NK-92 treated with Interleukin-12 subunit alpha and Interleukin-12 subunit beta, amount 100 ng/mL, for 24 hours (cell line): ENCODE data around the gene ORC3.
A peak's percentile ranks its signal among the peaks of the same experiment; 100 is the strongest.

Experiments
- DNase-seq: peaks from one replicate; lab custom pipeline; 2025; lab: John Stamatoyannopoulos, UW

ORC3 gene

GRCh38 chr6:87589693-87590416 lies at the start of gene ORC3, which contains the start of gene RARS2:
Gene ORC3 (plus strand): TSS chr6:87590135. CDS start chr6:87590169, 34 bp downstream.
Gene RARS2 (minus strand): TSS chr6:87589987. CDS start chr6:87589957, 30 bp downstream.
- DNase-seq: peak; percentile 92

DNA sequence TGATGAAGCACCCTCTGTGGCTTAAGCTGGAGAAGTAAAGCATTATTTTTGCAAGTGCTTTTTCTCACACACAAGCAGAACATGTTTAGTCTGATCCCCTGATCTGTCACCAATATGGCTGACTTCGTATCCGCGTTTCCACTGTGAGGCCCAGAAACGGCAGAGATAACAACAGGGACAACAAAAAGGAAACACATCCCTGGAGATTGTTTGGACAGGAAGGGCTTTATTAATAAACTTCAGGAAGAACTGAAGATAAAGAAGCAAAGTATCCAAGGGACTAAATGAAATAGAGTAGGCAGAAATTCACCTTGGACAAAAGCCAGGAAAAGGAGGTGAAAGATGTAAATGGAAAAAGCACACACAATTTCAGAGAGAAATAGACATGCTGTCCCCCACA lies 49.4 kb upstream of the ORC3 start:
- no peak for DNase-seq

DNA sequence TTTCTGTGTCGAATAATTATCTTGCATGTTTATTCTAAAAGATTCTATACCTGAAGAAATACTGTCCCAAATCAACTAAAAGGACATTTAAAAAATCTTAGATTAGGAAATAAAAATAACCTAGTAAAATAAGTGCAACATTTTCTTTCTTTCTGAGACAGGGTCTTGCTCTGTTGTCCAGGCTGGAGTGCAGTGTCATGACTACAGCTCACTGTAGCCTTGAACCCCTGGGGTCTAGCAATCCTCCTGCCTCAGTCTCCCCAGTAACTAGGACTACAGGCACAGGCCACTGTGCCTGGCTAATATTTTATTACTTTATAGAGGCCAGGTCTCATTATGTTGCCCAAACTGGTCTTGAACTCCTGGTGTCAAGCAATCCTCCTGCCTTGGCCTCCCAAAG lies 48.9 kb upstream of the ORC3 start:
- DNase-seq: no peak

DNA sequence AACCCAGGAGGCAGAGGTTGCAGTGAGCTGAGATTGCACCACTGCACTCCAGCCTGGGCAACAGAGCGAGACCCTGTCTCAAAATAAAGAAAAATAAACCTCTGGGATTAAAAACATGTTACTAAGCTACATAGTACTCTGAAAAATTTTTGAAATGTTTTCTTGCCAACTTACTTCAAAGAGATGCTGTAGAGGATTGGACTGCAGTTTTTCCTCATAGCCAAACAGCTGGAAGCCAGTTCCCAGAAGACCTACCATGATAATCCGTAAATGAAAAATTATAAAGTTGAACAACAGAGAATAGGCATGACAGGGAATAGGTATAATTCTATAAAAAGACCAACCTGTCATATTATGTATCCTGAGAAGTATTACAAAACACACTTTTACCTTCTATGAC lies 48.2 kb upstream of the ORC3 start:
- DNase-seq: no peak

- no peak for DNase-seq
These were observed 46.0 kb upstream of the ORC3 start for GRCh38 chr6:87543696-87544473.

DNA sequence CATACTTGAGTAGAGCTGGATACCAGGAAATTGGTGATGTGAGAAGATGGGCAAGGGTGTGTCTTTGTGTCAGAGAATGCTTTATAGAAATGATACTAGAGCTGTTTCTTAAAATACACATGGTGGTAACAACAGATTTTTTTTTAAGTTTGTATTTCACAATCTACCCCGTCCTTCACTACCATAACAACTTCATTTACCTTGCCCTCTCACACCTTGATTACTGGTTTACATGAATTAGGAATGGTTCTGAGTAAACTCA lies 45.5 kb upstream of the ORC3 start:
- DNase-seq: no peak

DNA sequence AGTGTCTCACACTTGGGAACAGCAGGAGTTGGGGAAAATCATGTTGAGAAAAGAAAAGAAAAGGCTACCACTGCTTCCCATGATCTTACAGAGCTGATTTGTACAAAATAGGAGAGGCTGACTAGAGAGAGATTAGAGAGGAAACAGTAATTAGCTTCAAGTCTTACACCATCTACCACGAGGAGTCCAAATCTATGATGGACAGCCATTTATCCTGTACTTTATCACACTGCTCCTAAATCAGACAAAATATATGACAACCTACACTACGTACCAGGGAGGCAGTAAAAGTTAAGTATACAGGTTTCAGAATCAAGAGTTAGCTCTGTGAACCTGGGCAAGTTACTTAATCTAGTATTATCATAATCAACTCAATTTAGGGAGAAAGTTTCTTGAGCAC lies 38.1 kb upstream of the ORC3 start:
- DNase-seq: no peak

GRCh38 chr6:87553159-87553765 lies 36.7 kb upstream of the ORC3 start:
- DNase-seq: no peak

GRCh38 chr6:87555506-87555905 lies 34.4 kb upstream of the ORC3 start:
- DNase-seq: no peak

- DNase-seq: no peak
These were observed 31.5 kb upstream of the ORC3 start for GRCh38 chr6:87558446-87558845.

- DNase-seq: no peak
These were observed 28.9 kb upstream of the ORC3 start for GRCh38 chr6:87561017-87561416.

DNA sequence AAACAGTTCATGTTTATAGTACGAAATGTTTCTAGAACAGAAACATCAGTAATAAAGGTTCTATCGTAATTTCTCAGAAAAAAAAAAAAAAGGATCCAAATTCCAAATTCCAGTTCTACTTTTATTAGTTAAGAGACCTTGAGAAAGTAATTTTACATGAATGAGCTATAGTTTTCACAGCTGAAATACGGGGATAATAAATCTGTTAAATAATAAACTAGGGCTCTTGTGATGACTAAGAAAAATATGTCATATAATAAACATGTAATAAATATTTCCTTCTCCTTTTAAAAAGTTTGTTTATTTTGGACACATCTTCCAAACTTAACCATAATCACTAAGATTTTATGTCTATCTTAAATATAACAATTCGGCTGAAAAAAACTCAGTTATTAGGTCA lies 17.9 kb upstream of the ORC3 start:
- no peak for DNase-seq

DNA sequence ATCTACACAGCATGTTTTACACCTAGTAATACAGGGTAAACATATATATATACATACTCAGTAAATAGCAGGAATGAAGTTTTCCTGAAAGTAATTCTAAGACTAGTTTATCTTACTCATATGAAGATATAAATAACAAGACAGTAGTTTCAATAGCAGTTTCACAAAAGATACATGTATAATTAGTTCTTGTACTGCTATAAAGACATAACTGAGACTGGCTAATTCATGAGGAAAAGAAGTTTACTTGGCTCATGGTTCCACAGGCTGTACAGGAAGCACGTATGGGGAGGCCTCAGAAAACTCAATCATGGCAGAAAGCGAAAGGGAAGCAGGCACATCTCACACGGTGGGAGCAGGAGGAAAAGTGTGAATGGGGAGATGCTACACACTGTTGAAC lies 17.1 kb upstream of the ORC3 start:
- no peak for DNase-seq

DNA sequence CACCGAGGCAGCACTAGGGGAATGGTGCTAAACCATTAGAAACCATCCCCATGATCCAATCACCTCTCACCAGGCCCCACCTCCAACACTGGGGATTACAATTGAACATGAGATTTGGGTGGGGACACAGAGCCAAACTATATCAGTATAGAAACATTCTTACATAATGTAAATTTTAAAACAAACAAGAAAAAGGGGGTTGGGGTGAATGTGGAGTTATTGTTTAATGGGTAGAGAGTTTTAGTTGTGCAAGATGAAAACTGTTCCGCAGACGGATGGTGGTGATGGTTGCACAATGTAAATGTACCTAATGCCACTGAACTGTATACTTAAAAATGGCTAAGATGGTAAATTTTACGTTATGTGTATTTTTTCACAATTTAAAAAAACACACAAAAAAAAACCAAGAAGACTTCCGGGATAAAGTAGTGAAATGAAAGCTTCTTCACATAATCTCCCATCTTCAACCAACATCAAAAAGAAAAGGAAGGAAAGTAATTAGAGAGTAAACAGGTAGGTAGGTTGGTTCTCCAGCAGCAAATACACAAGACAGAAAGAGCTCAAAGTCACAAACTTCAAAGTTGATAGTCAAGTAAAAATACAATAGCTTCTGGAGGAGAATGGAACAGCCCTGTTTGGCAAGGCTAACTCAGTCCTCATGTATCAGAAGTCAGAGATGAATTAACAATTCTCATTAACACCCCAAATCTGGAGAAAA lies 16.5 kb upstream of the ORC3 start:
- DNase-seq: no peak

DNA sequence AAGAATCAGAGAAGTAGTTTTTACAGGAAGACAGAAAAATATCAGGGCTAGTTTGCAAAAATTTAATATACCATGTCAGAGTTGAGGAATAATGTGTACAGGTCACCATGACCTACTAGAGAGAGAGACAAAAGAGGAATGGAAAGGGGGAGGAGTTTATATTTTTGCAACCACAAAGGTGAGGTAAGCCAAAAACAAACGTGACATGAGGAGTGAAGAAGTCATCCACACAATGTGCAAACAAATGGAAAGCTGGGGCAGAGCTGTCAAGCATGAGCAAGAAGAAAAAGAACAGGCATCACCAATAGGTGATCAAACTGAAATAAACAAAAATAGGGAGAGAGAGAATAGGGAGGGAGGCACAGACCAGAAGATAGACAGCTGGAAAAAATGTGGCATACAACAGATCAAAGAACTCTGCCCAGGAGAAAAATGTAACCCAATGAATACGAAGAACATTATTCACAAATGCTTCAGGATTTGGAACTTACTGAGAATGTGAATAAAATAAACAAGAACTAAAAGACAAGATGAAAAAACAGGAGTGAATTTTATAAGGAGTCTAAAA lies 15.6 kb upstream of the ORC3 start:
- no peak for DNase-seq

GRCh38 chr6:87575423-87575822 lies 14.5 kb upstream of the ORC3 start:
- DNase-seq: no peak

DNA sequence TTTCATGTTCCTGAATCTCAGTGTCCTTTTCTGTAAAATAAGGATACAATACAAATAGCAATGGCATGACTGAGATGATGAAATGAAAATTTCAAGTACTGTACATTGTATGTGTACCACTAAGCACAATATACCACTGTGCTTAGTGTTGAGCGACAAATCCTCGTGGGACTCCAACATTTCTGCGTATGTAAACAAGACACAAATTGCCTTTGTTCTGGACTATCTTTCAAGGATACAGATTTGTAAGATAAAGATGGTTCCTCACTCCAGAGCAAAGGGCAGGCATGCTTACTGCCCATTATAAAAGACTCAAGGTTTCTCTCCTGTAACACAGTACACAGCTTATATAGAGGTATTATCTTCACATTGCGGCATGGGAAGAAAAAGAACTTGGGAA lies 6.1 kb upstream of the ORC3 start:
- DNase-seq: no peak

DNA sequence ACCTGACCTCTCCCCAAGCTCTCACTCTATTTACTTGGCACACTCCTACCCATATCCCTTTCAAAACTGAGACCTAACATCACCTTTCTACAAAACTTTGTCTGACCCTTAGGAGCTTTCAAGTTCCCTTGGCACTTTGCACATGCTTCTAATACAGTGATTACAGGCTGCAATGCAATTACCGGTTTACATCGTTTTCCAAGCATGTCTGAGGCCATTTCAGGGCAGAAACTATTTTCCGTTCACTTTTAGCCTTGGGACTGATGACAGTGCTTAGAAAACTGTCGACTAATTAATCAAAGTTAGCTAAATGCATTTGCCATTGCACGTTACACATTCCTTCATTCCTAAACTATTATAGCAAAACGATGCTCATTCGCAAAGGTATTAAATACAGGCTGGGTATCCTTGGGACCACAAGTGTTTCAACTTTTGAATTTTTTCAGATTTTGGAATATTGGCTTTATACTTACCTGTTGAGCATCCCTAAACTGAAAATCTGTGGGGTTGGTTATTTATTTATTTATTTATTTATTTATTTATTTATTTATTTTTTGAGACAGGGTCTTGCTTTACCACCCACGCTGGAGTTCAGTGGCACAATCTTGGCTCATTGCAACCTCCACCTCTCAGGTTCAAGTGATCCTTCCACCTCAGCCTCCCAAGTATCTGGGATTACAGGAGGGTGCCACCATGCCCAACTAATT lies 3.4 kb upstream of the ORC3 start:
- no peak for DNase-seq

GRCh38 chr6:87588756-87589407 lies 1.1 kb upstream of the ORC3 start:
- DNase-seq: no peak

DNA sequence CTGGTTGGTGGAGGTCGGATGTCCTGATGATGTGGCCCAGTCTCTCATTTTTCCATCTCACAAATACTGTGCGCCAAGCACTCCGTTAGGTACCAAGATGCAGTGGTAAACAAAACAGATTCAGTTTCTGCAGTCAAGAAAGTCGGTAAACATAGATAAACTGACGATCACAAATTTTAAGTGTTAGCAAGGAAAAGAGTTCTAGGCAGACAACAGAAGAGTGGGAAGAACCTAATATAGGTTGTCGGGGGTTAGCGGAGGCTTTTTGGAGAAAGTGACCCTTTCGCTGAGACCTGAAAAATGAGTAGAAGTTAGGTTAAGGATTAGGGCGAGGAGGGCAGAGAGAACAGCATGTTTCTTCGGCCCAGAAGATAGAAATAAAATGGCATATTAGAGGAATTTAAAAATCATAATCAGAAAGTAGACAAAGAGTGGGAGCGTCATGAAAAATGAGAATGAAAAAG lies 514 bp downstream of the ORC3 start:
- DNase-seq: no peak

GRCh38 chr6:87590990-87591389 lies 1.1 kb downstream of the ORC3 start:
- DNase-seq: no peak
